ENCODE data around the gene ARHGAP22. TPM values are rescaled to one million over a fixed set of nuclear protein-coding genes. Genes with fewer than 3 reads are reported as not detected.
A peak's percentile ranks its signal among the peaks of the same experiment; 100 is the strongest.

Gene ARHGAP22
- total RNA-seq, 2 experiments from 2014 or later = 0.19 to 0.46 TPM

- DNase-seq (ENCODE audit: low spot score) = no peak
- no peaks in the 10 kb centered on the region for H3K9me3 ChIP-seq (ENCODE audit: low read length)
- H3K79me2 ChIP-seq (ENCODE audit: insufficient read depth, low read depth, low read length) = no peaks in the 10 kb centered on the region
- H3K4me3 ChIP-seq (ENCODE audit: low read depth, low read length, poor library complexity, severe bottlenecking) = no peak overlapping the region
- no peak overlapping the region for H3K27ac ChIP-seq (ENCODE audit: low read depth, low read length, poor library complexity, severe bottlenecking)
- intact Hi-C loops (cut with micrococcal nuclease; ENCODE audit: unreplicated experiment) = loop anchor here (5.0 to 10.0 kb wide), 2 partner anchors 143 to 290 kb away; no protein-coding TSS in a partner anchor
- CTCF ChIA-PET (ENCODE audit: unreplicated experiment) = no interaction called here
- BruUV-seq (replicated peaks) = no TSS peak
- H2AFZ ChIP-seq (ENCODE audit: low read length) = no peak overlapping the region
- H3K36me3 ChIP-seq (ENCODE audit: insufficient read depth, low read length) = no peaks in the 10 kb centered on the region
- H3K9me2 ChIP-seq (ENCODE audit: insufficient read depth, low read length) = no peaks in the 10 kb centered on the region
- H3K4me2 ChIP-seq (ENCODE audit: low read length) = no peak overlapping the region
- POLR2A ChIA-PET = no interaction called here
- TF ChIP-seq EZH2phosphoT487 (IDR thresholded peaks at IDR 0.05; ENCODE audit: borderline replicate concordance, low read depth, low read length) = no peak
- TF ChIP-seq, protein P1, sequence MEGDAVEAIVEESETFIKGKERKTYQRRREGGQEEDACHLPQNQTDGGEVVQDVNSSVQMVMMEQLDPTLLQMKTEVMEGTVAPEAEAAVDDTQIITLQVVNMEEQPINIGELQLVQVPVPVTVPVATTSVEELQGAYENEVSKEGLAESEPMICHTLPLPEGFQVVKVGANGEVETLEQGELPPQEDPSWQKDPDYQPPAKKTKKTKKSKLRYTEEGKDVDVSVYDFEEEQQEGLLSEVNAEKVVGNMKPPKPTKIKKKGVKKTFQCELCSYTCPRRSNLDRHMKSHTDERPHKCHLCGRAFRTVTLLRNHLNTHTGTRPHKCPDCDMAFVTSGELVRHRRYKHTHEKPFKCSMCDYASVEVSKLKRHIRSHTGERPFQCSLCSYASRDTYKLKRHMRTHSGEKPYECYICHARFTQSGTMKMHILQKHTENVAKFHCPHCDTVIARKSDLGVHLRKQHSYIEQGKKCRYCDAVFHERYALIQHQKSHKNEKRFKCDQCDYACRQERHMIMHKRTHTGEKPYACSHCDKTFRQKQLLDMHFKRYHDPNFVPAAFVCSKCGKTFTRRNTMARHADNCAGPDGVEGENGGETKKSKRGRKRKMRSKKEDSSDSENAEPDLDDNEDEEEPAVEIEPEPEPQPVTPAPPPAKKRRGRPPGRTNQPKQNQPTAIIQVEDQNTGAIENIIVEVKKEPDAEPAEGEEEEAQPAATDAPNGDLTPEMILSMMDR (conservative IDR thresholded peaks at IDR 0.05; ENCODE audit: low read length) = no peak
- H4K20me1 ChIP-seq (ENCODE audit: insufficient read depth, low read length) = no peaks in the 10 kb centered on the region
- H3K4me1 ChIP-seq (ENCODE audit: insufficient read depth, low read length, poor library complexity, severe bottlenecking) = peaks cover 5% of the 10 kb centered on the region
Observed at GRCh38 chr10:48507494-48507893, 97.4 kb downstream of the ARHGAP22 start.

GRCh38 chr10:48506147-48506917 lies 98.5 kb downstream of the ARHGAP22 start:
- no peak overlapping the region for H3K4me3 ChIP-seq (ENCODE audit: low read depth, low read length, poor library complexity, severe bottlenecking)
- no peak for TF ChIP-seq EZH2phosphoT487 (IDR thresholded peaks at IDR 0.05; ENCODE audit: borderline replicate concordance, low read depth, low read length)
- TF ChIP-seq, protein P1 (conservative IDR thresholded peaks at IDR 0.05; ENCODE audit: low read length) = peak; percentile 63
- no peak overlapping the region for H3K27ac ChIP-seq (ENCODE audit: low read depth, low read length, poor library complexity, severe bottlenecking)
- no peaks in the 10 kb centered on the region for H3K79me2 ChIP-seq (ENCODE audit: insufficient read depth, low read depth, low read length)
- peak; percentile 34 for DNase-seq (ENCODE audit: low spot score)
- ChIA-PET CTCF (ENCODE audit: unreplicated experiment) (no interaction called here), POLR2A (no interaction called here)
- no peaks in the 10 kb centered on the region for H3K36me3 ChIP-seq (ENCODE audit: insufficient read depth, low read length)
- no peak overlapping the region for H3K4me2 ChIP-seq (ENCODE audit: low read length)
- no peaks in the 10 kb centered on the region for H3K9me3 ChIP-seq (ENCODE audit: low read length)
- no peaks in the 10 kb centered on the region for H3K4me1 ChIP-seq (ENCODE audit: insufficient read depth, low read length, poor library complexity, severe bottlenecking)
- H2AFZ ChIP-seq (ENCODE audit: low read length) = no peak overlapping the region
- H3K9me2 ChIP-seq (ENCODE audit: insufficient read depth, low read length) = no peaks in the 10 kb centered on the region
- BruUV-seq (replicated peaks) = no TSS peak
- no peaks in the 10 kb centered on the region for H4K20me1 ChIP-seq (ENCODE audit: insufficient read depth, low read length)
- intact Hi-C loops (cut with micrococcal nuclease; ENCODE audit: unreplicated experiment) = loop anchor here (5.0 to 10.0 kb wide), 2 partner anchors 142 to 289 kb away; no protein-coding TSS in a partner anchor

Data from OCI-LY7 (cell line).